ENCODE data around the gene SUFU. TPM values are rescaled to one million over a fixed set of nuclear protein-coding genes. Genes with fewer than 3 reads are reported as not detected.

SUFU gene
- total RNA-seq: 2.2 and 2.4 TPM in 2 replicates

DNA sequence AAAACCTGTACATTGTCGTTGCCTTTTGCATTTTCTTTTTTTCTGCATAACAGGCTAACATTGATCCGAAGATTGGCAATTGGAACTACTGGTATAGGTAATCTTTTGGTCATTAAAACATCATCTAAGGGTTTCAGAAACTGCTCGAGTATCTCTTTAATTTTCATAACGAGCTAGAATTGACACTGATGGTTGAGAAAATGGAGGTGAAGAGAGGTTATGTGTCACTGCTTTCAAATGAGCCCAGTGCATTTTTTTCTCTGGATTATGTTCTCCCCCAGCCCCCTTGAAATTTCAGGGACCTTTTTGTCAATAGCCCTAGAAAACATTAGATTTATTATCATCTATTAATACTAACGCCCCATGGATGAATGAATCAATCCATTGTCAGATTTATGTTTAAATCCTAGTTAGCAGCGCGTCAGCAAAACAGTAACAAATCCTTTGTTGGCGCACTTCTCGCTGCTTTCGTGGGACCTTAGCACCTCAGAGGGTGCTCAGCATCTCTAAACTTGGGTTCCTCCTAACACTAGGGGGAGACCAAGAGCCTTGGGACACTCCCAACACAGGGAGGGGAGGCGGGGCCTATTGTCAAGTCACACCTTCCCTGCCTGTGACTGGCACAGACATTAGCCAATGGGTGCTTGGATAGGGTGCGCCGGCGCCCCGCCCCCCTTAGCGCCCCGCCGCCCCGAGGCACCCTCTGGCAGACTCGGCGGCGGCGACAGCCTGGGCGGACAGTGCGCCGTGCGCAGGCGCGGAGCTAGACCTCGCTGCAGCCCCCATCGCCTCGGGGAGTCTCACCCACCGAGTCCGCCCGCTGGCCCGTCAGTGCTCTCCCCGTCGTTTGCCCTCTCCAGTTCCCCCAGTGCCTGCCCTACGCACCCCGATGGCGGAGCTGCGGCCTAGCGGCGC lies at the start of gene SUFU:
TSS of gene SUFU (plus strand) at position 709 of the 915 bp plus-strand sequence. CDS start at position 890, 181 bp downstream.

DNA sequence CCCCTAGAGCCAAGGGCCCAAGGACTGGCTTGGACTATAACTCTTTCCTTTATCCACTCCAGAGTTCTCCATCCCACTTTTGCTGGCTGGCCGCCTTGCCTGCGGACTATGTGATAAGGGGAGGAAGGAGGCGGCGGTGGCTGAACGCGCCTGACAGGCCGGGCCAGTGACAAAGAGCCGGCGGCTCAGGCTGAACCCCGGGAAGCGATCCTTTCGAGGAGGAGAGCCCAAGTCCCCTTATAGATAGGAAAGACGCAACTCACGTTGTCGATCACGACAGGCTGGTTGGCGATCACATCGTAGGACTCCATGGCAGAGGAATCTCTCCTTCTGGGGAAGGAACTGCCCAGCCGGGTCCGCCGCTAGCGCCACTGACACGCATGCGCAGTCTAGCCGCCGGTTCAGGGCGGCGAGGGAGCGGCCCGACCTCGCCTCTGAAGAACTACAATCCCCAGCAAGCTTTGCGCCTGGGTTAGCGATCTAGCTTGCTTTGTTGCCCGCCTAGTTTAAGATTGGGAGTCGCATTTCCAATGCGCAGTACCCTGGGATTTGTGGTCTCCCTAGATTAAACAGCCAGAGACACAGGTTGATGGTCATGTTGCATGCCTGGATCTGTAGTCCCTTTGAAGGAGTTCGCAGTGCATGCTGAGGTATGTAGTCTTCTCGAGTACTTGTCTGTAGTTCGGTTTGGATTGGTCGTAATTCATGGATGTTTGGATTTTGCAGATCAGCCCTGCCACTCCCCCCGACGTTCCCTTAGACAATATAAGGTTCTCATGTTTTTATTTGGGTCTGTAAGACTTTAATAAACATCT lies 1.2 kb upstream of the SUFU start, which contains the start of gene ACTR1A:
TSS of gene ACTR1A (minus strand) at position 376 of the 815 bp plus-strand sequence. CDS start at position 311, 65 bp downstream.

DNA sequence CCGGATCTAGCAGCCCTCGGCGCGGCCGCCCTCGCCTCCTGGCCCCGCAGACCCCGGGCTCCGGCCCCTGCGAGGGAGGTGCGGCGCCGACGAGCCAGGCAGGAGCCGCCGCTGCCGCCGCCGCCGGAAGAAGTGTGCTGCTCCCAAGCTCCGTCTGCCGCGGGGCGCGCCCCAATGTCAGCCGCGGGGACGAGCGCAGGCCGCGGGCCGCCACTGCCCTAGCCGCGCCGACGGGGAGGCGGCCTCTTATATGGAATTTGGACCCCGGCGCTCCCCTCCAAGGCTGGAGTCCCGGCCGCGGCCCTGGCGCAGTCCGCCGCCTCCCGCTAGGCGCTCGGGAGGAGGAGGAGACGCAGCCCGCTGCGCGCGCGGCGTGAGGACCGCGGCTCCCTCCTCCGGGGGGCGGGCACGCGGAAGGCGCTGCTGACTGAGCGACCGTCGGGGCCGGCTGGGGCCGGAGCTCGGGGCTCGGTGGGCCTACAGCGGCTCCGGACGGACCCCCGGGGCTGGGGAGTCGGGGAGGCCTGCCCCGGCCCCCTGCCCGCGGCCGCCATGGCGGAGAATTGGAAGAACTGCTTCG lies 140.4 kb downstream of the SUFU start, which contains the start of gene TRIM8:
TSS of gene TRIM8 (plus strand) at position 414 of the 580 bp plus-strand sequence. CDS start at position 553, 139 bp downstream.

Other genes starting within 250 kb of the SUFU start
- 12.8 and 15.0 TPM in 2 replicates for gene NFKB2, start 108.3 kb upstream of the SUFU start, total RNA-seq
- 3.9 and 8.0 TPM in 2 replicates for gene PSD, start 85.2 kb upstream of the SUFU start, total RNA-seq
- 6.5 and 9.0 TPM in 2 replicates for gene FBXL15, start 83.1 kb upstream of the SUFU start, total RNA-seq
- gene CUEDC2, start 71.4 kb upstream of the SUFU start, total RNA-seq: 39.0 and 63.5 TPM in 2 replicates
- gene C10orf95, start 52.4 kb upstream of the SUFU start, total RNA-seq: 0.12 TPM in 1 of 2 replicates, not detected in the other
- 95.5 and 131 TPM in 2 replicates for gene ACTR1A, start 1.3 kb upstream of the SUFU start, total RNA-seq
- 64.5 and 68.6 TPM in 2 replicates for gene TRIM8, start 140.5 kb downstream of the SUFU start, total RNA-seq
- gene ARL3, start 210.4 kb downstream of the SUFU start, total RNA-seq: 7.2 and 8.4 TPM in 2 replicates
- 5.0 and 7.0 TPM in 2 replicates for gene SFXN2, start 210.7 kb downstream of the SUFU start, total RNA-seq
- 39.2 and 51.7 TPM in 2 replicates for gene WBP1L, start 240.0 kb downstream of the SUFU start, total RNA-seq